Measurements from ENCODE around the gene FPR3.

GRCh38 chr19:51789061-51789795 is 5.7 kb upstream of the FPR3 start:
- TF ChIP-seq RAD21 (IDR thresholded peaks at IDR 0.05; ENCODE audit: low read length): no peak
- TF ChIP-seq CTCF (IDR thresholded peaks at IDR 0.05): no peak
- TF ChIP-seq GABPA (IDR thresholded peaks at IDR 0.05; ENCODE audit: low read depth): no peak

Measured in SK-N-SH (cell line).